ENCODE measurements around the gene KLK10. TPM values are rescaled to one million over a fixed set of nuclear protein-coding genes. Genes with fewer than 3 reads are reported as not detected.

Gene KLK10
- total RNA-seq, 4 donors from 2014 or later = 0.22 to 3.1 (median 1.4) TPM; not detected in 1

GRCh38 chr19:51023946-51024345 lies 4.4 kb upstream of the KLK10 start:
- no peak for DNase-seq (ENCODE audit: low spot score in 2 of 2)
- peaks cover 0 to 19% (median 1%) of the 10 kb centered on the region in 4 donors for H3K4me1 ChIP-seq
- H3K27ac ChIP-seq = no peak overlapping the region
- no peak for TF ChIP-seq POLR2A (IDR thresholded peaks at IDR 0.05)
- TF ChIP-seq CTCF (IDR thresholded peaks at IDR 0.05) = no peak
- no peak for TF ChIP-seq EP300 (IDR thresholded peaks at IDR 0.05)
- no peaks in the 10 kb centered on the region for H3K36me3 ChIP-seq
- WGBS, 2 donors = 70 to 79% methylated on average over 11 of the region's 11 CpGs
- H3K27me3 ChIP-seq = peaks cover 0 to 44% of the 10 kb centered on the region in 2 donors
- H3K4me3 ChIP-seq = no peak overlapping the region
- no peaks in the 10 kb centered on the region for H3K9me3 ChIP-seq

- no peak overlapping the region for H3K4me3 ChIP-seq
- H3K4me1 ChIP-seq = peaks cover 0 to 23% (median 1%) of the 10 kb centered on the region in 4 donors
- no peak for DNase-seq (ENCODE audit: low spot score in 2 of 2)
- peaks cover 0 to 58% of the 10 kb centered on the region in 2 donors for H3K27me3 ChIP-seq
- no peak overlapping the region for H3K27ac ChIP-seq
- TF ChIP-seq CTCF (IDR thresholded peaks at IDR 0.05) (no peak), POLR2A (IDR thresholded peaks at IDR 0.05) (no peak), EP300 (IDR thresholded peaks at IDR 0.05) (no peak)
- H3K9me3 ChIP-seq = peaks cover 0 to 3% (median 0%) of the 10 kb centered on the region in 4 donors
- 67% methylated on average over 14 of the region's 14 CpGs for WGBS, 2 donors
- no peaks in the 10 kb centered on the region for H3K36me3 ChIP-seq
Measured at GRCh38 chr19:51022526-51022925, 3.0 kb upstream of the KLK10 start.

- DNase-seq (ENCODE audit: low spot score in 2 of 2) = peak in 1 of 2 donors; percentile 40
- Histone ChIP-seq H3K27me3 (peaks cover 0 to 67% of the 10 kb centered on the region in 2 donors), H3K4me1 (peaks cover 0 to 35% (median 1%) of the 10 kb centered on the region in 4 donors), H3K27ac (no peak overlapping the region), H3K4me3 (no peak overlapping the region), H3K36me3 (no peaks in the 10 kb centered on the region), H3K9me3 (peaks cover 0 to 4% (median 0%) of the 10 kb centered on the region in 4 donors)
- 27 to 34% methylated on average over 7 of the region's 7 CpGs for WGBS, 2 donors
- TF ChIP-seq EP300 (IDR thresholded peaks at IDR 0.05) (no peak), CTCF (IDR thresholded peaks at IDR 0.05) (peak; percentile 35 to 53 (median 40)), POLR2A (IDR thresholded peaks at IDR 0.05) (no peak)
Measured at GRCh38 chr19:51020988-51021651, 1.6 kb upstream of the KLK10 start.

GRCh38 chr19:51018745-51019543 lies 565 bp downstream of the KLK10 start:
- peaks cover 0 to 5% (median 0%) of the 10 kb centered on the region in 4 donors for H3K9me3 ChIP-seq
- H3K27ac ChIP-seq = peak overlapping the region in 1 of 4 donors; percentile 9
- H3K36me3 ChIP-seq = no peaks in the 10 kb centered on the region
- 1% methylated on average over 38 to 54 of the region's 68 CpGs for WGBS, 2 donors
- peak overlapping the region in 2 of 4 donors; percentile 23 to 41 for H3K4me3 ChIP-seq
- peaks cover 0 to 78% of the 10 kb centered on the region in 2 donors for H3K27me3 ChIP-seq
- no peak for TF ChIP-seq EP300 (IDR thresholded peaks at IDR 0.05)
- H3K4me1 ChIP-seq = peaks cover 0 to 35% (median 1%) of the 10 kb centered on the region in 4 donors
- DNase-seq (ENCODE audit: low spot score in 2 of 2) = no peak

- TF ChIP-seq POLR2A (IDR thresholded peaks at IDR 0.05) (no peak), EP300 (IDR thresholded peaks at IDR 0.05) (no peak), CTCF (IDR thresholded peaks at IDR 0.05) (peak; percentile 31 to 66 (median 59))
- 1 to 2% methylated on average over 61 to 68 of the region's 68 CpGs for WGBS, 2 donors
- Histone ChIP-seq H3K9me3 (peaks cover 0 to 5% (median 0%) of the 10 kb centered on the region in 4 donors), H3K4me3 (peak overlapping the region in 1 of 4 donors; percentile 37), H3K4me1 (peaks cover 0 to 35% (median 1%) of the 10 kb centered on the region in 4 donors), H3K27ac (no peak overlapping the region), H3K27me3 (peaks cover 0 to 68% of the 10 kb centered on the region in 2 donors), H3K36me3 (no peaks in the 10 kb centered on the region)
- DNase-seq (ENCODE audit: low spot score in 2 of 2) = peak; percentile 9 to 21
Measured at GRCh38 chr19:51016798-51017683, 2.5 kb downstream of the KLK10 start.
